Dermis microvascular lymphatic vessel endothelial cell (primary cell): Measurements from ENCODE around the gene KATNAL1. TPM values are rescaled to one million over a fixed set of nuclear protein-coding genes. Genes with fewer than 3 reads are reported as not detected.
"Not testable (repeated sequence)": the region's sequence is repeated elsewhere in the genome, so short reads cannot be mapped to it uniquely, and the experiment has no call there.

Experiments used
- DNase-seq, 2 donors: peaks; one replicate each; pipeline versions ENCODE4 v3.0.0 to v3.0.0-alpha.2; 2010; ENCODE audit warnings: low read depth in 2 of 2
- total RNA-seq: library from RNA; depleted of rRNA; stranded (reverse); fragments of >200 nt; gene quantifications from 2 replicates; pipeline ENCODE4 v1.2.1, GENCODE V29; 2014

KATNAL1 gene
- total RNA-seq, 1 donor from 2014 or later: 9.1 TPM

DNA sequence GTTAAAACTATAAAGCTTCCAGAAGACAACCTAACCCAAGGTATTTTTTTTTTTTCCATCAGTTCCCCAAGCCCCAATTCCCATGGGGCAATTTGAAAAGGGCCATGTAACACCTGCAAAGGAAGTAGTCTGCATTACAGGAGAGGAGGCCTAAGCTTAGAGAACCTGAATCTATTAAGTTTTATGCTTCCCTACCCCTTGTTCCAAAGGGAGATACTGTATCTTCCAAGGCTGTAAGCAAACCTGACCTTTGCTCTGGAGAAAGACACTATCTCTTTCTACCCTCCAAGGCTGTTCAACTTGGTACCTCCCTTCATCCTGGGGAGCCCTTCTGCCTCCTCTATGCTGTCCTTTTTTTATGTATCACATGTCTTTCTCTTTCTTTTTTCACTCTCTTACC lies 15.0 kb downstream of the KATNAL1 start:
- no peak for DNase-seq

GRCh38 chr13:30290812-30291436 lies 16.4 kb downstream of the KATNAL1 start:
- DNase-seq: no peak

DNA sequence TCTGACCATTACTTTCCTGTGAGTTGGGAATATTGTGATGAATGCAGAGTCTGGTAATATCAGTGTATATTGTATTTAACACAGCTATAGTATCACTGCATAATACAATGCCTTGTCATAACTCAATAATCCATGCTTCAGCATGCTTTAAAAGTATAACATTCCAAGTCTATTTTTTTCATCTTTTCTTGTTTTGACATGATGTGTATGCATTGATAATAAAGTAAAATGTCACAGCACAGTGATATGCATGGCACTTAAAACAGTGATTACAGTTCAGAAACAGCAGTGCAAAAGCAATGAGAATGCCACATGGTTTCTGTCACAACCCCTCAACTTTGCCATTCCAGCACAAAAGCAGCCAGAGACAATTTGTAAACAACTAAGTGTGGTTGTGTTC lies 17.8 kb downstream of the KATNAL1 start:
- no peak for DNase-seq

GRCh38 chr13:30286059-30286458 lies 21.3 kb downstream of the KATNAL1 start:
- not testable (repeated sequence) for DNase-seq

- DNase-seq: no peak
These were observed 31.2 kb downstream of the KATNAL1 start for GRCh38 chr13:30276178-30276577.

DNA sequence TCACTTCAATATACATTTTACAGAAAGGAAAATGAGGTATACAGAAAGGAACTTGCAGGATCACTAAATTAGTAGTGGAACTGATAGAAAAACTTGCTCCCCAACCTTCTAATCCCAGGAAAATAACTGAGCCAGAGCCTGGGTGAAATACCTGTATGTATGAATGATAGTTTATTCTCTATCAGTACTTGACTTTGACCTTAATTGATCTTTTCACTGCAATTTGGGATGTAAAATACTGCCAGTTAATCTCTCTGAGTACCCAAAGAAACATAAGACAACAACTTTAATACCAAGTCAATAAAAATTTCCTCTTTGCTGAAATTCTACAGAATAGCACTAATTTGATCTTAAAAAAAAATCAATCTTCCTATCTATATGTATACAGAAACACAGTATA lies 33.3 kb downstream of the KATNAL1 start:
- DNase-seq: no peak

- DNase-seq: not testable (repeated sequence)
These were observed 37.3 kb downstream of the KATNAL1 start for GRCh38 chr13:30270035-30270434.

DNA sequence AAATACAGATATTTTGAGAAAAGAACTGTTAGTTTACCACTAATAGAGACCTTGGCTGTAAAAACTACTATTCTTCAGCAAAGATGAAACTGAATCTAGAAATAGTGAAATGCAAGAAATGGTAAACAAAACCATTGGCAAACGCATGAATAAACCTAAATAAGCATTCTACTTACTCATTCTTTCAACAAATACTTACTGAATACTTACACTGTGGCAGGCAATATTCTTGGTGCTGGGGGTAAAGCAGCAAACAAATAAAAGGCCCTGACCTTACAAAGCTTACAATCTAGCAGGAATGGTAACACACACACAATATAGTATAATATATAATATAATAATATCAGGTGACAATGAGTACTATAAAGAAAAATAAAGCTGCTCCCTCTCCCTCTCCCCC lies 38.7 kb downstream of the KATNAL1 start:
- DNase-seq: no peak

DNA sequence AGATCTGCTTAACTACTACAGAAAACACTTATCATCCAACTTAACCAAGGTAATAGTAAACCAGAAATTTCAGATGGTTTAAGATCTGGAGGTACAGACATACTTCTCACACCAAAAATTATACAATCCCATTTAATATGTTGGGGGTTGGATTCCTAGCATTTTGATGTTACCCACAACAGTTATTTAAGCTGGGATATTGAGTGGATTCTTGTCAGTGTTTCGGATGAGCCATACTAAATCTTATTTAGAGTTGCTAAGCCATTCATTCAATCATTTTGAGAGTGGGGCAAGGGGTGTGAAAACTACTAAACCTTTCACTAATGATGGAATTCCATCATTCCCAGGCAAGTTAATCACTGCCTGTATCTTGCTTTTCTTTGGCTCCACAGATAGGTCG lies 40.6 kb downstream of the KATNAL1 start:
- no peak for DNase-seq

- not testable (repeated sequence) for DNase-seq
These were observed 48.1 kb downstream of the KATNAL1 start for GRCh38 chr13:30259149-30259733.

GRCh38 chr13:30257468-30258099 lies 49.8 kb downstream of the KATNAL1 start:
- no peak for DNase-seq

GRCh38 chr13:30256713-30257467 lies 50.5 kb downstream of the KATNAL1 start:
- DNase-seq: no peak

GRCh38 chr13:30255696-30256095 lies 51.7 kb downstream of the KATNAL1 start:
- no peak for DNase-seq

DNA sequence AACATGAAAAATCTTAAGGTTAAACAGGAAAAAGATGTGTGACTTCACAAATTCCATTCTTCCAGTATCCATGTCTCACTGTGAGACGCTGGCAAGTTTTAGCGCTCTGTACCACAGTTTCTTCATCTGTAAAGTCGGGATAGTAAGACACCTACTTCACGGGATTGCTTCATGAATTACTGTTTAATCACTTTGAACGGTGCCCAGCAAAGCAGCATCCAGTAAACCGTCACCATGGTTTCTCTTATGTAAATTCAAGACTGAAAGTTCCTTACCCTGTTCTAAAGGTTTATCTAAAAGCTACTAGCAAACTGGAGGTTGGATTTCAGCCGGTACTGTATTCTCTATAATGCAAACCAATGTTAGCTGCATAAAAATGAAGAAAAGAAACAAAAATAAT lies 53.5 kb downstream of the KATNAL1 start:
- no peak for DNase-seq

- no peak for DNase-seq
These were observed 59.9 kb downstream of the KATNAL1 start for GRCh38 chr13:30247406-30247805.

- DNase-seq: no peak
These were observed 65.8 kb downstream of the KATNAL1 start for GRCh38 chr13:30241532-30241931.

DNA sequence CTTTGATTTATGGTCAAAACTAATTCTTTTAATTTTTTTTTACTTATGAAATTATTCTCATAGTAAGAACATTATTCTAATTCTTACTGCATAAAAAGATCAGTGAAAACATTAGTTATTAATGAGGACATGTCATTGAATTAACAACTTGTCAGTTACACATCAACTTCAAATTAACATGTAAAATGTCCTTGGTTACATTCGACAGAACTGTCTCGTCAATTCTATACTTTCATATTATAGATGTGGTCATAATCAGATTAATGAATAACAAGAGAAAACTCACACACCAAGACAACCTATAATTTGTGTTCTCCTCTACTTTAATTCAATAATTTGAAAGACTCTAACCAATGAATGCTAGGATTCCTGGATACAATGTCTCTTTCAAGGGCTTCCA lies 66.7 kb downstream of the KATNAL1 start:
- no peak for DNase-seq

DNA sequence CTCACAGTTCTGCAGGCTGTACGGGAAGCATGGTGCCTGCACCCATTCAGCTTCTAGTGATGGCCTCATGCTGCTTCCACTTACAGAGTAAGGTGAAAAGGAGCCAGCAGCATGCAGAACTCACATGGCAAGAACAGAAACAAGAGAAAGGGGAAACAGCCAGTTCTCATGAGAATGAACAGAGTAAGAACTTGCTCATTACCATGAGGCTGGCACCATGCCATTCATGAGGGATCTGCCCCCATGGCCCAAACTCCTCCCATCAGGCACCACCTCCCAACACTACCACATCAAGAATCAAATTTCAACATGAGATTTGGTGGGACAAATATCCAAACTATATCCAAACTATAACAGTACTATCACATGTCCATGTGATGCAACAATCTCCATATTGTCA lies 72.1 kb downstream of the KATNAL1 start:
- DNase-seq: no peak

- DNase-seq: peak; percentile 11 to 73
These were observed 72.7 kb downstream of the KATNAL1 start for GRCh38 chr13:30234619-30235162.

DNA sequence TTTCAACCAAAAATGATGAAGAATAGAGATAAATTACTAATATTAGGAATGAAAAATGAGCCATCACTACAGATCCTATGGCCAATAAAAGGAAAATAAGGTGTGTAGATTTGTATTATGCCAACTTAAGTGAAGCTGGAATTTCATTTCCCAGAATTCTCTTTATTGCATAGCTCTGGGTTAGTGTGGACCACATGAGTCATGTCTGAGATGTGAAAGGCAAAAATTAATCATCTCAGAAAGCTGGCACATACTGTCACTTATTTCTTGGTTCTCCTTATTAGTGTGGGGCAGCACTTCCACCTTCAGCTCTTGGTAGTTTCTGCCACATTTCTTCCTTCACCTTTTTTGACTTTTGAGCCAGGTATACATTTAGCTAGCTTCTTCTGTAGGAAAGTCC lies 82.6 kb downstream of the KATNAL1 start:
- DNase-seq: no peak

- peak in 1 of 2 donors; percentile 3 for DNase-seq
These were observed 85.1 kb downstream of the KATNAL1 start for GRCh38 chr13:30222254-30222653.

GRCh38 chr13:30216111-30216510 lies 91.2 kb downstream of the KATNAL1 start:
- DNase-seq: peak; percentile 17 to 21
